ENCODE results near the gene HBEGF.

GRCh38 chr5:140371356-140372151 lies 25.2 kb upstream of the HBEGF start:
- TF ChIP-seq CTCF (IDR thresholded peaks at IDR 0.05; ENCODE audit: low read depth, low read length) (no peak), MAX (IDR thresholded peaks at IDR 0.05; ENCODE audit: low read depth, low read length) (no peak), POLR2A (IDR thresholded peaks at IDR 0.05; ENCODE audit: extremely low read depth, insufficient read length) (no peak)
